Measurements from ENCODE around the gene NBEAL1.

DNA sequence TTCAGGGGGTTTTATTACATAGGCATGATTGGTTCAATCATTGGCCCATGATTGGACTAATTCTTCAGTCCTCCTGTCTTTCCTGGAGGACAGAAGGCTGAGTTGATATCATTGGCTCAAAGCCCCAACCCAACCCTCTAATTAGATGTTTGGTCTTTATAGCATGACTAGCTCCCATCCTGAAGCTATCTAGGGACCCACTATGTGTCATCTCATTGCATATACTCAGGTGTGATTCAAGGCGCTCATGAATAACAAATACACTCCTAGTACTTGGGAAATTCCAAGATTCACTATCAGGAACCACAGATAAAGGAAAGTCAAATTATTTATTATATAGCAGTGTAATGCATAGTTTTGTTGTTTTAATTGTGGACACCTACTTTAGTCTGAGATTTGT lies 24.9 kb upstream of the NBEAL1 start:
- TF ChIP-seq, protein P1, sequence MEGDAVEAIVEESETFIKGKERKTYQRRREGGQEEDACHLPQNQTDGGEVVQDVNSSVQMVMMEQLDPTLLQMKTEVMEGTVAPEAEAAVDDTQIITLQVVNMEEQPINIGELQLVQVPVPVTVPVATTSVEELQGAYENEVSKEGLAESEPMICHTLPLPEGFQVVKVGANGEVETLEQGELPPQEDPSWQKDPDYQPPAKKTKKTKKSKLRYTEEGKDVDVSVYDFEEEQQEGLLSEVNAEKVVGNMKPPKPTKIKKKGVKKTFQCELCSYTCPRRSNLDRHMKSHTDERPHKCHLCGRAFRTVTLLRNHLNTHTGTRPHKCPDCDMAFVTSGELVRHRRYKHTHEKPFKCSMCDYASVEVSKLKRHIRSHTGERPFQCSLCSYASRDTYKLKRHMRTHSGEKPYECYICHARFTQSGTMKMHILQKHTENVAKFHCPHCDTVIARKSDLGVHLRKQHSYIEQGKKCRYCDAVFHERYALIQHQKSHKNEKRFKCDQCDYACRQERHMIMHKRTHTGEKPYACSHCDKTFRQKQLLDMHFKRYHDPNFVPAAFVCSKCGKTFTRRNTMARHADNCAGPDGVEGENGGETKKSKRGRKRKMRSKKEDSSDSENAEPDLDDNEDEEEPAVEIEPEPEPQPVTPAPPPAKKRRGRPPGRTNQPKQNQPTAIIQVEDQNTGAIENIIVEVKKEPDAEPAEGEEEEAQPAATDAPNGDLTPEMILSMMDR (IDR thresholded peaks at IDR 0.05; ENCODE audit: low read length) = no peak
- no peak for TF ChIP-seq EZH2 (optimal IDR thresholded peaks at IDR 0.05; ENCODE audit: low read depth, low read length)

Data from MM.1S (cell line).